GM18909 (cell line): Measurements from ENCODE around the gene SKAP1.

Source experiments
- ATAC-seq: cut with Tn5 transposase; IDR thresholded peaks from one replicate; pipeline ENCODE4 v1.9.1; 2021; ENCODE audit warnings: mild to moderate bottlenecking; ENCODE audit not compliant: unreplicated experiment, poor library complexity

The SKAP1 gene

DNA sequence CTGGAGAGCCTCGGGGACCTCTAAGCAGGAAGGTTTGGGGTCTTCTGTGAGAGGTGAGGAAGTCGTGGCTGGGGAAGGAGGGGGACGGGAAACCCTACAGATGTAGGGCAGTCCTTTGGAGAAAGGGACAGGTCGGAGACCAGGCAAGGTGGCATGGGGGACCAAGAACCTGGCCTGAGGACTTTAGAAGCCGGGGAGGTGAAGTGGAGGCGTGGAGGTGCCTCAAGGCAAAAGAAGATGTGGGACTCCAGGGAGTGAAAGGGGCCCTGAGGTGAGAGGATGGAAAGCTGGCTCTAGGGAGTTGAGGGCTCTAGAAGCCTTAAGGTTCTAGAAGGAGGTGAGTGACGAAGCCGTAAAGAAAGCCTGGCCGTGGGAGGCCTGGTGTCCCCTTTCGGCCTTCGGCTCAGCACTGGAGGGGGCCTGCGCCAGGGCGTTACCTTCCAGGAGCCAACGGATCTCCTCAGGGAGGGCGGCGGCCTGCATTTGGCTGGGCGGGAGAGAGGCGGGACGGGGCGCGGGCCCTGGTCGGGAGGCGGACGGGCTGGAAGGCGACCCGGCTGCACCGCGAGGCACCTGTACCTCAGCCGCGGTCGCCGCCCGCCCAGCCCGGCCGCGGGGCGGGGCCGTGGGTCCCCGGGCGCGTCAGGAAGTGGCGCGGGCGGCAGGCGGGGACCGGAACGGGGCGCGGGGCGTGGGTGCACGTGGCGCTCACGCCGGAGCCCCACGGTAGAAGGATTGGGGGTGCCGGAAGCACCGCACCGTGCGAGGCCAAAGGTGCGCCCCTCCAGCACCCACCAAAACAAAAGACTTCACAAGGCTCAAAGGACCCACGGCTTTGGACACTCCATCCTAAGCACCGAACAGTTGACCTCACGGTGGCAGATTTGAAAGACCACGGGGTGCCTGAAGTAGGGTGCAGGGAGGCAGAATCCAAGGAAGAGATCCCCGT lies at the start of gene SKAP1:
Gene SKAP1, minus strand, starts transcription at position 577 of the 949 bp plus-strand sequence.
- ATAC-seq = peak; percentile 51

DNA sequence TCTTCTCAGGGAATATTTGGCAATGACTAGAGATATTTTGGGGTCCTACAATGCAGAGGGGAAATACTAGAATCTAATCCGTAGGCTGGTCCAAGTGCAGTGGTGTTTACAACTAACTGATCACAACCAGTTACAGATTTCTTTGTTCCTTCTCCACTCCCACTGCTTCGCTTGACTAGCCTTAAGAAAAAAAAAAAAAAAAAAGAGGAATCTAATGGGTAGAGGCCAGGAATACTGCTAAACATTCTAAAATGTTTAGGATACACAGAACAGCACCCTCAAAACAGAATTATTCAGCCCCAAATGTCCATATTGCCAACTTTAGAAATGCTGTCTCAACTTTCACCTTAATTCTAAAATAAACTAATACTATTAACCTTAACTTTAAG lies 49.0 kb upstream of the SKAP1 start:
- ATAC-seq = no peak

DNA sequence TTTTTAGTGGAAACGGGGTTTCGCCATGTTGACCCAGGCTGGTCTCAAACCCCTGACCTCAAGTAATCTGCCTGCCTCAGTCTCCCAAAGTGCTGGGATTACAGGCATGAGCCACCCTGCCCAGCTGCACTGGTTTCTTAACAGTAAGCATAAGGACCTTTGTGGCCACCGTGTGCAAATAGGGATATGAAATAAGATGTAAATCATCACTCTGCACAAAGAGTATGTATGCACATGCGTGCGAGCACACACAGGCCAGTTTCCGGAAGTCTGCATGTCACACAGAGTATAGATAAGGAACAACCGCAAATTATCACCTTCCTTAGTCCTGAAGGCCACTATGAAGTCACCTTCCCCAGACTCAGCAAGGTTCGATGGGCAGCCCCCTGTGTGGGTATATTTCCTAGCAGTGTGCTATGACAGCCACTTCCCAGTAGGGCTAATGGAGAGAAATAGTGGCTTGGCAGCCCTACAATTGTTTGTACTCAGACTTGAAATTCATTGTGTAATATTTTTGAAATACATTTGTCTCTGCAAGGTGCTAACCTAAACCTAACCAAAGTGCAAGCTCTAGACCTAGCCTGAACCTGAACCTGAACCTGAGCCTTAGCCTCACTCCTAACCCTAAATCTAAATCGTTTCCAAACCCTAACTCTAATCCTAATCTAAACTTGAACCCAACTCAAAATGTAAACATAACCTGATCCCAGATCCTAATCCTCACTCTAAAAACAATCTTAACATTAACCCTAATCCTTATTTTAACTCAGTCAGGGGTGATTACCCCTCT lies 48.4 kb upstream of the SKAP1 start:
- ATAC-seq = peak; percentile 83

DNA sequence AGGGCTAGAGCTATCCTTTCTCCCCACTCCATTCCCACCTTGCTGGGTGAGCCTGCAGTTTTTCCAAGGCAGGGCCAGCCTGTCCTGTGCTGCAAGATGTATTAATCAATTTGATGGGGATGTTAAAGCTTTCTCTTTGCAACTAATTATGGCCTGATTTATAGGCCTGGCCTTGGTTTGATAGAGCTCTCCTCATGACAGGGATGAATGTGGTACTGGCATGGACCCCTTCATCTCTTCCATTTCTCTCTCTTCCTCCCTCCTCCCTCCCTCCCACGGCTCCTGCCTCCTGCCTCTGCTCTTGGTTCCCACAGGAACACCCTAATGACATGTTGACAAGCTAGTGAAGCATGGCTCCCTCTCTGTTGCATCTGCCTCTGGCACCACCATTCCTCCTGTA lies 47.2 kb upstream of the SKAP1 start:
- ATAC-seq = no peak

DNA sequence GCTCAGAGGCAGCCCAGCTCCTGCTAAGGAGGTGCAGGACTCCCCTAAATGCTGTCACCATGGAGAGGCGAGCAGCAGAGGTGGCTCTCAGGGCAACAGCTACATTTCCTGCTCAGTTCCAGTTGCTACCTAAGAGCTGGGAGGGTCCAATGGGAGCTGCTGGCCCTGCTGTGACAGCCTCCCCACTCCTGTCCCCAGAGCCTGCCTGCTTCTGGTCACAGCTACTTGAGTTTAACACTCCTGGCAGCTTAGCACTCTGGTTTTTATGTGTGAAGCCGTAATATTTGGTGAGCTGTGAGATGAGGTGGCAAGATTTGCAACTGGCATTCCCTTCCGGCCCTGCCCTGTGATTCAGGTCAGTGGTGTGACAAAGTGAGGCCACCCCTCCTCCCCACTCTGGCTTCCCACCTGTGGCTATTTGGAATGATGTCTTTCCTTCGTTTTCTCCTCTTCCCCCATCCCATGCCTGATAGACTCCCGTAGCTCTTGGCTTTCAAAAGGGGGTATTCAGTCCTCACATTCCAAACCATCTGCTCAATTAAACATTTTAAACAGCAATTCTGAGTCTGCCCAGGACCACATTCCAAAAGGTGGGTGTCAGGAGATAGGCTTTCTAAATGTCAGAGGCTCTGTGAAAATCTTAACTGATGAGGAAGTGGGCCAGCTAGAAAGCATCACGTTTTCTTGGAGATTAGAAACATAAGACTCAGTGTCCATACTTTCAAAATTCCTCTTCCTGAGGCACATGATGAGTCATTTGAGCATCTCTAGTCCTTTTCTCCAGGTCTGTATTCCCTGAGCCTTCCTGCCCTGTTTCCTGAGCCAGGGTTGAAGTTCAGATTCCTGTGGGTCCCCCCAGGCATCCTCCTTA lies 42.6 kb upstream of the SKAP1 start:
- ATAC-seq = no peak

DNA sequence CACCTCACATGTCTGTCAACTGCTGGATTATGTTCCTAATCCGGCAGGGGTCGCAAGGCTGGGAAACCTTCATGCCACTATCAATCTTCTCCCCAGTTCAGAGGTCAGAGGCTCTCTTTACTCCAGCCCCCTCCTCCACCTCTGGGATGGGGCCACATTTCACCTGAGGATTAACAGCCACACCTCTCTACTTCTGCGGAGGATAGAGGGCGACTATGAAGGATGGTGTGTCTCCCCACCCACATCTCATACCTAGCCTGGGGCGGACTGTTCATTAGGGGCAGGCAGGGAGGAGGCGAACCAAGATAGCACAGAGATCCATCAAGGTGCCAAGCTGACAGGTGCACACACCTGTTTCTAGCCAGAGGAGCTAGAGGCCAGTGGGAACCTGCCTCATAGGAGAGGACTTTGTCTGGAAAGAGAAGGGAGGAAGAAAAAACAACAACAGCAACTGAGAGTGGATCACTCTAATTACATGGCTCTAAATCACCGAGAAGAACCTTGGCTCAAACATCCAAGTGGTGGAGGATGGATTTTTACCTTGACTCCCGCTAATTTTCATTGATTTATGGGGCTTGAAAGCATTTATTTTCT lies 41.9 kb upstream of the SKAP1 start:
- ATAC-seq = no peak

DNA sequence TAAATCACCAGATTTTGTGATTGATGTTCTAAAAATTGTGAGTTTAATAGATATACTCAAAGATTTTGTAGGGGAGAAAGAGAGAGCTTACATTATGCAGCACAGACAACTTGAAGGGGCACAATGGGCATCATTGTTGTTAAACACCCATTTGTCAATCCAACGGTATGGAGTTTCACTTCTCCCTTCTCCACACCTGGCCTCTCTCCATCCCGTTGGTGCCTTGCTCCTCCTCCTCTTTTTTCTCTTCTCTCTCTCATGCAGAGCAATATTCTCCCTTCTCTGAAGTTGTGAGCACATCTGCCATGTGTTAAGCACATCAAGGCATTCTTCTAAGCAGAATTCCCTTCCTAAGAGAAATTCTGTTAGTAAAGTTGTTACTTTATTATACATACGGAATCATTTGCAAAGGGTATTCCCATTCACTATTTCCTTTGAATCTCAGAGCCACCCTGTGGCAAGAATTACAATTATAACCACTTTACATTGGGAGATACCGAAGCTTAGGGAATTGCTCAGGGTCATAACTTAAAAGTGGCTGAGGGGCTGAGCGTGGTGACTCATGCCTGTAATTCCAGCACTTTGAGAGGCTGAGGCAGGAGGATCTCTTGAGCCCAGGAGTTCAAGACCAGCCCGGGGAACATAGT lies 40.5 kb upstream of the SKAP1 start:
- ATAC-seq = no peak

DNA sequence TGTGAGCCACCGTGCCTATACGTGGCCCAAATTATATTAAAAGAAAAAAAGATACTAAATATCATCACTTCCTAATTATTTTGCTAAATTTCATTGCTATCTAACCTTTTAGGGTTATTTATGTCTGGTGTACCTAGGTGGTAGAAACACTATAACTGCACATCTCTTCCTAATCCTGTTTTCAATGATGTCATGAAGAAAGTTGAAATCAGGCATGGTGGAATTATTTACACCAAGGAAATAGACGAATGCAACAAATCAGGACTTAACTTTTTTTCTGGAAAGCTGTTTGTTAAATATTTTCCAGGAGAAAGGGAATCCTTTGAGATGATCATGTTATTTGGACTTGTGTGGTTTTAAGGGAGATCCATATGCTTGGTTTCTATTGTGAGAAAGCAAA lies 39.2 kb upstream of the SKAP1 start:
- ATAC-seq = no peak

DNA sequence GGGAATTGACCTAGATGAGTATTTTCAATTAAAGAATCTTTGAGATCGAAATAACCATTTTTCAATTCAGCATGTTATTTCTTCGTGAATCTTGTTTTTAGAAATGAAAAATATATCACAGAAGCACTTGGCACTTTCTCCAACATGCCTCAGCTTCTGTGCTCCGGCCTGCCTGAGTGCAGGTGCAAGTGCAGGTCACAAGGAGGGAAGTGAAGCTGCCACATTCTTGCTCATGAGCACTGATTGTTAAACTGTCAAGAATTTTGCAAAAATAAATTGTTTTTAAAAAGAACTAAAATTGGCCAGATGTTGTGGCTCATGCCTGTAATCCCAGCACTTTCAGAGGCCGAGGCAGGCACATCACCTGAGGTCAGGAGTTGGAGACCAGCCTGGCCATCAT lies 38.3 kb upstream of the SKAP1 start:
- ATAC-seq = no peak

DNA sequence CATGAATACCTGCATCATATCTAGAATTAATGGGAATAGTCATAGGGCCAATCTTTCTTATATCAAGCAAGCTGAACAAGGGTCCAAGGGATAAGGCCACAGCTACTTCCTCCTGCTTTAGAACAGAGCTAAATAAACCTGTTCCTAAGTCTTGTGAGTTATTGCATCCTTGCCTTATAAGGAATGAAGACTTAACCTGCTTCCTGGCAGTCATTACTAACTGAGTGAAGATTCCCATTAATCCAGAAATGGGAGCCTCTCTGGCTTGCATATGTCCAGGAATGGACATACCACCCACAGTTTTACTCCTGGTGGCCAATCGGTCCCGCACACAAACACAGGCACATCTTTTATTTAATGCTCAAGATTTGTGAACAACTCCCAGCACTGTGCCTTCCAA lies 35.9 kb upstream of the SKAP1 start:
- no peak for ATAC-seq

DNA sequence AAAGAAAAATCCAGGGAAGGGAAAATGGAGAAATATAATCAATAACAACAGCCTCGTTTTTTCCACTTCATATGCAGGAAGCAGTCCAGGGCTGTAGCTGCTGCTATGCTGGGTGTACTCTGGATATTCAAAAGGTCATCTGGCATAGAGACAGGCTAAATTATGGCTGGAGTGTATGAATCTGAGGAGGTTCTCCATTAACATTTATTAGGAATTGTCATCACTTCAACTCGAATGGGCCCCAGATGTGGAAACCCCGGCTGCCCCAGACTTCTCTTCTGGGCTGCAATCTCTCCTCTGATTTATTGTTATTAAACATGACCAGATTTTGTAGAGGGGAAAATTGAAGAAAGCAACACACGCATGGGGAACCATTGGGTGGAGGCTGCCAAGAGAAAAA lies 33.5 kb upstream of the SKAP1 start:
- ATAC-seq = no peak

DNA sequence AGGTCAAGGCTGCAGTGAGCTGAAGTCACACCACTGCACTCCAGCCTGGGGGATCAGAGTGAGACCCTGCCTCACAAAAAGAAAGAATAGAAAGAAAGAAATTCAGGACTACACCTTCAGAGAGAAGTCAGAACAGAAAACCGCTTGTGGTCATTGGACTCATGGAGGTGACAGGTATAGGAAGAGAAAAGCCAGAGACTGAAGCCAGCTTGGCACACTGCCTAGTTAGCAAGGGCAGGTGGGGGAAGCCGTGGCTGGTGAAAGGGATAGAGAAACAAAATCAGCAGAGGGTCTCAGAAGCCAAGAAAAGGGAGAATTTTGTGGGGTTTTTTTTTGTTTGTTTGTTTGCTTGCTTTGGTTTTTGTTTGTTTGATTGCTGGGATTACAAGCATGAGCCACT lies 32.9 kb upstream of the SKAP1 start:
- ATAC-seq = no peak

DNA sequence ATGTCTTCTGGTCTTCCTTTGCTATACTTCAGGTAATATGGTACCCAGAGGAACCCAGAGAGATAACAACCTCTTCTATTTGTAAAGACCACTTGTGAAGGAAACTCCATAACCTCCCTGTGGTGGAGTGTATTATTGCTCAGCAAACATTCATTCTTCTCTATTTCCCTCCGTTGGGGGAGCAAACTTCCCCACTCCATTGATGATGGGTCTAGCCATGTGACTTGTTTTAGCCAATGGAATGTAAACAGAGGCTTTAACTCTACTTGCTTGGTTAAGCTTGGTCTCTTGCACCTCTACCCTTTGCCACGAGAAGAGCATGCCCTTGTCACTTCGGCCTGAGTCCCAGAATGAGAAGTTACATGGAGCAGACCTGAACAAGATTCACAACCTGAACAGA lies 30.0 kb upstream of the SKAP1 start:
- no peak for ATAC-seq

DNA sequence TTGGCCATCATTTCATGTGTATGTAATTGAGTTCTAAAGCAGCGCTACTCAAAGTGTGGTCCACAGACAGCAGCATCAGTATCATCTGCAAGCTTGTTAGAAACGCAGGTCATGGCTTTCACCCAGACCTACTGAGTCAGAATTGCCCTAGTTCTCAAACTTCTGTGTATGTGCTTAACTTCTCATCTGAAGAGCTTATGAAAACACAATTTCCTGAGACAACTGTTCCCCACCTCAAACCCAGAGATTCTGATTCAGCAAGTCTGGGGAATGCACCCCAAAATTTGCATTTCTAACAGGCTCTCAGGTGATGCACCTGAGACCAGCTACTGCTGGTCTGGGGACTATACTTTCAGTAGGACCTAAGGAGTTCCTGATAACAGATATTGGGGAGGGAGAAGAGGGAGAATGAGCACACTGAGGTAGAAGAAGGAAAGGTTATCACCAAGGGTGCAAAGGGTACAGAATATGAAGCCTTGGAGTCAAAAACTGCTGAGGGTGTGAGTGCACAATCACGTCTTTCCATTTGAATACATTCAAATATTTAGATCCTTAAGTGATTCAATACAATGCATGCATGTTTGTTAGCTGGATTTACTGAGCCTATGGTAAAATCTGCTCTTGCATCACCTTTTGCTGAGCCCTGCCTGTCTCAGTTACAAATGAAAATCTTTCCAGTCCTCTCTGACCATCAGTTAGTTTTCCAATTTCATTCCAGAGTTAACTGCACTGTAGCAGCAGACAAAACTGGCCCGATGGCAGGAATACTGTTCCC lies 29.2 kb upstream of the SKAP1 start:
- ATAC-seq = no peak

DNA sequence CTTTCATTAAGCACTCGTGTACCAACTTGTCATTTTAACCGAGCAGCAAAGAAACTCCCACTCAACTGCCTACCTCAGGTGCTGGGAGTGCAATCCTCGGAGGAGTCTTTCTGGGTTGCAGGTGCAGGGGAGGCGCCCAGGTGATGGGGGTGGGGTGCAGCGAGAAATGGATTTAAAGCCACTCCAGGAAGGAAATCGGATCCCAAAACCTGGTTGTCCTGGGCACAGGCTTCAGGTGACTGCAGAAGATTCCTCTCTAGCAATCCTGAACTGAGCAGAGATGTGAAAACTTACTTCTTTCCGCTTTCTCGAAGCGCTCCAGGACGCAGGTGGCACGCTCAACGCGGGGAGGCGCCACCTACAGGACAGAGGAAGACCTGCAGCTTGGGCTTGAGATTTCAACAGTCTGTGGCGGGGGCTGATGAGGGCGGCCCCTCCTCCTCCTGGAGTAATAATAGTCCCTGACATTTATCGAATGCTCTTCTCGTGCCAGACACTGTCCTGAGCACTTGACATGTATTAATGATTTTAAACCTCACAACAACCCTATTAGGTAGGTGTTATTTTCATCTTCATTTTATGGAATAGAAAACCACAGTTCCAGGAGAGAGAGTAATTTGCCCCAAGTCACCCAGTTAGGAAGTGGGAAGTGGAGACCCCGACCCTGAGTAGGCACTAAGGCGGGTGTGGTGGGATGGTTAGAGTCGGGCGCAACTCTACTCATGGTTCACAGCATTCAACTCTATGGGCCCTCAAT lies 27.2 kb upstream of the SKAP1 start:
- peak; percentile 71 for ATAC-seq

DNA sequence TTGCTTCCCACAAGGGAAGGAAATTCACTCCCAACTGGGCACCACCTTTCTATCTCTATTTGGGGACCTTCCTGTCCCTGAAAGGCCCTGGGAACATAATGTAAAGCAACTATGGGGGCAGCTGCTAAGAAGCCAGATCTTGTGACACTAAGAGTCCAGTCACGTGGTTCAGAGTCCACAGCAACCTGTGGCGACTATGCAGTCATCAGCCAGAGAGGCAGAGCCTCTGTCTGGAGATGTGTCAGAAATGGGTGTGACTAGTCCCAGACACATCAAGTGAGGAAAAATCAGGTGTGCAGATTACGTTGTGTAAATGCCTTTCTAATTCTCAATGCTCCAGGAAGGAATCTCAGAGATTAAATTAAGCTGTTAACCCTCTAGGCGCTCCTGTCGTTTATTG lies 26.6 kb upstream of the SKAP1 start:
- ATAC-seq = no peak

DNA sequence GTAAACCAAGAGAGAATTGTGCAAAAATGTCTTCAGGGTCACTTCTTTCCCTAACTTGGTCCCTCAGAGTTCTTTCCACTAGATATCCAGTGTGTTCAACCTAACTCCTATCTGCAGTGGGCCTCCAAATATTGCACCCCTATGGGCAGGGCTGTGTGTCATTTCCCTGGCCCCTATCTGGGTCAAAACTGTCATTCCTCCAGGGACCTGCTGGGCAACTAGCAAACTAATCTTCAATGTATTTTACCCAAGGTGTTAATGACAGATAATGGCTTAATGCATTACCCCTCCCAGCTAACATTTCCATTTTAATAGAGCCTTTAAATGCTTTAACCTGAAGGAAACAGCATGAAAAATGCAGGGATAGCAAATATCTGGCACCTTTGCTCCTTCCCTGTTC lies 25.8 kb upstream of the SKAP1 start:
- ATAC-seq = no peak

DNA sequence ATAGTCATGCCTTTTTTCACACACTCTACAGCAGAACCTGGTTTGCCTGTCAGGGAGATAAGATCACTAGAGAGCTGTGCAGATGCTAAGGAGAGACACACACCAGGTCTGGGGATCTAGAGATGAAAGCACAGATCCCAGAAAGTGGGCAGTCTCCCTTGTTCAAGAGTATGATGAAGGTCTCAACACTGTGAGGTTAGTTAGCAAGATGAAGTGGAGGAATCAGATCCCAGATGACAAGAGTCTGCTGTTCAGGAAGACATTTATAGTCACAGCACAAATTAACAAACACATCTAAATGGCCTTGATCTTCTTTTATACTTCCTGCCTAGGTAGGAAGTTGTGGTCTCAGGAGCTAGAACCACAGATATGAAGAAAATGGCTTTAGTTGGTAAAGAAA lies 23.4 kb upstream of the SKAP1 start:
- no peak for ATAC-seq
